Endodermal cell (in vitro differentiated cells): ENCODE data around the gene ZEB2. TPM values are rescaled to one million over a fixed set of nuclear protein-coding genes. Genes with fewer than 3 reads are reported as not detected.

Experiments
- DNase-seq: peaks from one replicate; pipeline ENCODE4 v3.0.0-alpha.2; 2017
- H3K27ac ChIP-seq: 2 replicates; pipeline ENCODE4 v1.5.1; 2013; ENCODE audit warnings: mild to moderate bottlenecking, low read depth, low read length, moderate library complexity
- H3K27me3 ChIP-seq: 2 replicates; pipeline ENCODE4 v1.6.1; 2013; ENCODE audit warnings: mild to moderate bottlenecking, low read length, moderate library complexity; ENCODE audit not compliant: insufficient read depth, control insufficient read depth, poor library complexity, severe bottlenecking
- H3K36me3 ChIP-seq: 2 replicates; pipeline ENCODE4 v1.7.0; 2013; ENCODE audit warnings: mild to moderate bottlenecking, low read length, moderate library complexity; ENCODE audit not compliant: control insufficient read depth, insufficient read depth
- H3K4me1 ChIP-seq: one replicate; pipeline ENCODE4 v1.7.0; 2013; ENCODE audit warnings: low read length; ENCODE audit not compliant: control insufficient read depth, insufficient read depth
- H3K4me3 ChIP-seq: 2 replicates; pipeline ENCODE4 v1.5.1; 2013; ENCODE audit warnings: mild to moderate bottlenecking, low read length, moderate library complexity
- H3K9ac ChIP-seq: 2 replicates; pipeline ENCODE4 v1.6.1; 2013; ENCODE audit warnings: mild to moderate bottlenecking, low read length, moderate library complexity; ENCODE audit not compliant: poor library complexity, severe bottlenecking; ENCODE audit errors: extremely low read depth
- H3K9me3 ChIP-seq: 2 replicates; pipeline ENCODE4 v1.6.1; 2013; ENCODE audit warnings: mild to moderate bottlenecking, low read length, moderate library complexity; ENCODE audit not compliant: control insufficient read depth
- H3K27ac Mint-ChIP-seq: 2 replicates; pipeline ENCODE4 v1.8.0; 2020; ENCODE audit warnings: mixed read lengths
- H3K27me3 Mint-ChIP-seq: 2 replicates; pipeline ENCODE4 v1.8.0; 2021; ENCODE audit warnings: mild to moderate bottlenecking, mixed read lengths; ENCODE audit not compliant: insufficient read depth
- H3K36me3 Mint-ChIP-seq: 2 replicates; pipeline ENCODE4 v1.8.0; 2020; ENCODE audit warnings: low read depth, mixed read lengths
- H3K4me1 Mint-ChIP-seq: 2 replicates; pipeline ENCODE4 v1.8.0; 2020; ENCODE audit warnings: mixed read lengths
- H3K4me3 Mint-ChIP-seq: 2 replicates; pipeline ENCODE4 v1.8.0; 2020; ENCODE audit warnings: mild to moderate bottlenecking, moderate library complexity, mixed read lengths
- H3K9me3 Mint-ChIP-seq: 2 replicates; pipeline ENCODE4 v1.8.0; 2020; ENCODE audit warnings: mild to moderate bottlenecking, mixed read lengths
- CTCF ChIP-seq: fragments of 200-600 bp; sonication (generic); conservative IDR thresholded peaks from 2 replicates; pipeline ENCODE4 v1.5.0; 2021; ENCODE audit warnings: antibody characterized with exemption, mild to moderate bottlenecking
- WGBS, 2 experiments: methylation state at CpG; one replicate each; pipeline versions ENCODE4 v1.1.5 to v1.1.7; 2013; ENCODE audit warnings: missing lambda C conversion rate in 2 of 2, mixed read lengths in 1 of 2; ENCODE audit not compliant: insufficient coverage in 1 of 2, insufficient read length in 1 of 2; 5-methylcytosine and 5-hydroxymethylcytosine counted together
- total RNA-seq, 2 donors: library from RNA; stranded (reverse); fragmentation: NEBNext Ultra II Directional in 1 of 2; extraction: Animal tissue kit (Norgen Biotek cat#: 25700) in 1 of 2; gene quantifications; 2 replicates in 1 of 2; 3 replicates in 1 of 2; pipeline ENCODE4 v1.2.1, GENCODE V29; 2021

Gene ZEB2
- total RNA-seq, 2 donors from 2014 or later = 0.29 to 0.31 TPM

- Mint-ChIP-seq H3K4me1 (peaks cover 37% of the 10 kb centered on the region), H3K27ac (no peak overlapping the region), H3K9me3 (no peaks in the 10 kb centered on the region), H3K36me3 (no peaks in the 10 kb centered on the region), H3K4me3 (no peak overlapping the region), H3K27me3 (peaks cover 7% of the 10 kb centered on the region)
- H3K4me3 ChIP-seq = no peak overlapping the region
- H3K36me3 ChIP-seq = no peaks in the 10 kb centered on the region
- H3K27me3 ChIP-seq = peaks cover under 1% of the 10 kb centered on the region
- H3K9ac ChIP-seq = no peak overlapping the region
- H3K4me1 ChIP-seq = peaks cover 14% of the 10 kb centered on the region
- DNase-seq = no peak
- no peak for TF ChIP-seq CTCF
- no peaks in the 10 kb centered on the region for H3K9me3 ChIP-seq
- WGBS, 2 experiments = 63 to 69% methylated on average over 6 to 8 of the region's 8 CpGs
- H3K27ac ChIP-seq = no peak overlapping the region
Measured at GRCh38 chr2:144454466-144455287, 65.2 kb downstream of the ZEB2 start.

GRCh38 chr2:144453486-144454158 lies 66.3 kb downstream of the ZEB2 start:
- Histone ChIP-seq H3K4me3 (no peak overlapping the region), H3K36me3 (no peaks in the 10 kb centered on the region), H3K9ac (no peak overlapping the region), H3K9me3 (no peaks in the 10 kb centered on the region), H3K27me3 (peaks cover 3% of the 10 kb centered on the region), H3K27ac (peak overlapping the region; percentile 12), H3K4me1 (peaks cover 14% of the 10 kb centered on the region)
- H3K27me3 Mint-ChIP-seq = peaks cover 13% of the 10 kb centered on the region
- no peak for TF ChIP-seq CTCF
- WGBS, 2 experiments = 95 to 100% methylated on average over 1 to 5 of the region's 5 CpGs
- H3K4me1 Mint-ChIP-seq = peaks cover 40% of the 10 kb centered on the region
- H3K27ac Mint-ChIP-seq = no peak overlapping the region
- DNase-seq = no peak
- no peak overlapping the region for H3K4me3 Mint-ChIP-seq
- no peaks in the 10 kb centered on the region for H3K9me3 Mint-ChIP-seq
- no peaks in the 10 kb centered on the region for H3K36me3 Mint-ChIP-seq

GRCh38 chr2:144452989-144453336 lies 67.0 kb downstream of the ZEB2 start:
- no peak overlapping the region for H3K27ac Mint-ChIP-seq
- H3K36me3 Mint-ChIP-seq = no peaks in the 10 kb centered on the region
- no peaks in the 10 kb centered on the region for H3K9me3 Mint-ChIP-seq
- Histone ChIP-seq H3K27me3 (peaks cover 10% of the 10 kb centered on the region), H3K9ac (no peak overlapping the region), H3K9me3 (no peaks in the 10 kb centered on the region), H3K4me3 (peak overlapping the region; percentile 41), H3K27ac (peak overlapping the region; percentile 12), H3K4me1 (peaks cover 14% of the 10 kb centered on the region), H3K36me3 (no peaks in the 10 kb centered on the region)
- H3K4me1 Mint-ChIP-seq = peaks cover 40% of the 10 kb centered on the region
- no peak for DNase-seq
- WGBS, 2 experiments = 74 to 77% methylated on average over 4 of the region's 4 CpGs
- H3K27me3 Mint-ChIP-seq = peaks cover 19% of the 10 kb centered on the region
- TF ChIP-seq CTCF = no peak
- no peak overlapping the region for H3K4me3 Mint-ChIP-seq
